Measurements from ENCODE around the gene TNS3.
"Not testable (repeated sequence)": the region's sequence is repeated elsewhere in the genome, so short reads cannot be mapped to it uniquely, and the experiment has no call there.

The TNS3 gene

DNA sequence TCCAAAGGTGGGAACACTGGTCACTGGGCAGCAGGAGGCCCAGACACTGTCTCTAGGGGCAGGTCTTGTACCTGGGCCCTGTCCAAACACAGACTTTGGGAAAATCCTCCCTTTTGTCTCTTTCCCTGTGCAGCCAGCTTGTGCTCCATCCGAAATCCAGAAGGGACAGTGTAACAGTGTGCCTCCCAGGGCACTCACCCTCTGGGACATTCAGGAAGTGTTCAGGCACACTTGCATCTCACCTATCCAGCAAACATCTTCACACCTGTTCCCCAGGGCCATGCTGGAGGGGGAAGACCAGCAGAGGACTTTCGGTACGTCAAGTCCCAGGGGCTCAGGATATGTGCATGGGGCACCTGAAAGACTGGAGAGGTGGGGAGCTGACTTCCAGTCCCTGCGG is 38.9 kb downstream of the TNS3 start:
- TF ChIP-seq, protein P1, sequence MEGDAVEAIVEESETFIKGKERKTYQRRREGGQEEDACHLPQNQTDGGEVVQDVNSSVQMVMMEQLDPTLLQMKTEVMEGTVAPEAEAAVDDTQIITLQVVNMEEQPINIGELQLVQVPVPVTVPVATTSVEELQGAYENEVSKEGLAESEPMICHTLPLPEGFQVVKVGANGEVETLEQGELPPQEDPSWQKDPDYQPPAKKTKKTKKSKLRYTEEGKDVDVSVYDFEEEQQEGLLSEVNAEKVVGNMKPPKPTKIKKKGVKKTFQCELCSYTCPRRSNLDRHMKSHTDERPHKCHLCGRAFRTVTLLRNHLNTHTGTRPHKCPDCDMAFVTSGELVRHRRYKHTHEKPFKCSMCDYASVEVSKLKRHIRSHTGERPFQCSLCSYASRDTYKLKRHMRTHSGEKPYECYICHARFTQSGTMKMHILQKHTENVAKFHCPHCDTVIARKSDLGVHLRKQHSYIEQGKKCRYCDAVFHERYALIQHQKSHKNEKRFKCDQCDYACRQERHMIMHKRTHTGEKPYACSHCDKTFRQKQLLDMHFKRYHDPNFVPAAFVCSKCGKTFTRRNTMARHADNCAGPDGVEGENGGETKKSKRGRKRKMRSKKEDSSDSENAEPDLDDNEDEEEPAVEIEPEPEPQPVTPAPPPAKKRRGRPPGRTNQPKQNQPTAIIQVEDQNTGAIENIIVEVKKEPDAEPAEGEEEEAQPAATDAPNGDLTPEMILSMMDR (IDR thresholded peaks at IDR 0.05) = no peak
- Mint-ChIP-seq H3K27me3 (ENCODE audit: low read depth, poor library complexity) (peaks cover 10% of the 10 kb centered on the region), H3K9me3 (no peaks in the 10 kb centered on the region), H3K27ac (no peak overlapping the region), H3K4me3 (no peak overlapping the region), H3K4me1 (peaks cover 56% of the 10 kb centered on the region), H3K36me3 (ENCODE audit: low read depth) (no peaks in the 10 kb centered on the region)
- DNase-seq = no peak

DNA sequence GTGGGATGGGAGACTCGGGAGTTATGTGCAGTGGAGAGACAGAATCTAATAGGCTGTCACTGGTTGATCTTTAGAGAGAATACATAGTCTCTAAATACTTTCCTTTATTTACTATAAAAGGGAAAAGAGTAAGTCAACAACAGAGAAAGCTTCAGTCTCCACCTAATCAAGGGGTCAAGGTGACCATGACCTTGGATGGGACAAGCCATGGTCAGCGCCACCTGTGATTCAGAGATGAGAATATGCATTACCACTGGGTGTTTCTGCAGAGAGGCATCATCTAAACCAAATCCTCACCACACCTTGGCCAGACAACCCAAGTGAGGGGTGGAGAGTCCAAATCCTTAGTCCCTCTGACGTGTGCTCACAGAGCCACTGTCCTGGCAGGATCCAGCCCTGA is 39.9 kb downstream of the TNS3 start:
- TF ChIP-seq, protein P1 (IDR thresholded peaks at IDR 0.05) = no peak
- Mint-ChIP-seq H3K36me3 (ENCODE audit: low read depth) (no peaks in the 10 kb centered on the region), H3K4me3 (no peak overlapping the region), H3K9me3 (no peaks in the 10 kb centered on the region), H3K27me3 (ENCODE audit: low read depth, poor library complexity) (peaks cover 10% of the 10 kb centered on the region), H3K27ac (no peak overlapping the region), H3K4me1 (peaks cover 62% of the 10 kb centered on the region)
- DNase-seq = no peak

DNA sequence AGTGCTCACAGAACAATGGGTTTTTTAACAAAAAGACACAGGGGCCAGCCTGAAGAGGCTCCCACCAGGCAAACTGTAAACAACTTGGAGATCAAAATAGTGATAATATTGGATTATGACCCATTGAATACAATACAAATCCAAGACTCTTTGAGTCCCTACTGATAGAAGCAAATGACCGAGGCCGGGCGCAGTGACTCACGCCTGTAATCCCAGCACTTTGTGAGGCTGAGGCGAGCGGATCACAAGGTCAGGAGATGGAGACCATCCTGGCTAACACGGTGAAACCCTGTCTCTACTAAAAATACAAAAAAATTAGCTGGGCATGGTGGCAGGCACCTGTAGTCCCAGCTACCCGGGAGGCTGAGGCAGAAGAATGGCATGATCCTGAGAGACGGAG is 40.4 kb downstream of the TNS3 start:
- peaks cover 59% of the 10 kb centered on the region for H3K4me1 Mint-ChIP-seq
- DNase-seq; H3K27ac Mint-ChIP-seq; H3K36me3 Mint-ChIP-seq (ENCODE audit: low read depth); H3K9me3 Mint-ChIP-seq; H3K4me3 Mint-ChIP-seq; H3K27me3 Mint-ChIP-seq (ENCODE audit: low read depth, poor library complexity): not testable (repeated sequence)

DNA sequence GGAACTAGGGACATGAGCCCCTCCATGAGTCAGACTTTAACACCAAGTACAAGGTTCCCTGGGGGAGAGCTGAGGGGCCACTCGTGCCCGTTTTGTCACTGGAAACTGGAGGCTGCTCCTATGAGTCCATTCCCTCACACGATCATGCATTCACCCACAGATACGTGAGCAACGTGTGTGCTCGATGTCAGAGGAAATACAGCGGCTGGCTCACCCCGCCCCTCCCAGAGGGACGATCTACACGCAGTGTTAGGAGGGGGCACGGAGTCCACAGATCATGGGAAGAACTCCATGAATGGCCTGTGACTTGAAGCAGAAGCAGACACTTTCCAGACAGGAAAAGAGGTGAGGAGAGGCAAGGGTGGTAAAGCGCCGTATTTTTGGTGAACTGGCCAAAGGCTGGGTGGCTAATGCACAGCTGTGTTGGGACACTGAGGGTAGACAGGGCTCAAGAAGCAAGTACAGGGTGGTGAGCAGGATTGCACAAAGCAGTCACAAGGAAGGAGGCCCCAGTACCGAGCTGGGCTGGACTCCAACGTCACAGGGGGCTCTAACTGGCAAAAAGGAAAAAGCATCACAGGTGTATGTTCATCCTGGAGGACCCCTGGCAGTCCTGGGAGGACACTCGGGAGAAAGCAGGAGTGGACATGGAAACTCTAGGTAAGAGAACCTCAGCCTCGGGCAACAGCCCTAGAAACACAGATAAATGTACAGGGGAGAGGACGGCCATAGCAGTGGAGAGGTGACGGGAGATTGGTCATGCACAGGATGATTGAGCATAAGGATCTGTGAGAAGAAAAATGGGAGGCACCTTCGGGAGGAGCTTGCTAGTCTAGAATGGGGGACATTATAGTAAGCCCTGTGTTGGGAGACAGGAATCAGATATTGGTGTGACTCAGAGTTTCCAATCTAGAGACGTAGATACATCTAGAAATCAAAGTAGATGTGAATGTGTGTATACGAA is 41.2 kb downstream of the TNS3 start:
- H3K4me1 Mint-ChIP-seq = peaks cover 68% of the 10 kb centered on the region
- H3K9me3 Mint-ChIP-seq = no peaks in the 10 kb centered on the region
- TF ChIP-seq, protein P1 (IDR thresholded peaks at IDR 0.05) = no peak
- no peaks in the 10 kb centered on the region for H3K36me3 Mint-ChIP-seq (ENCODE audit: low read depth)
- no peak overlapping the region for H3K27ac Mint-ChIP-seq
- H3K27me3 Mint-ChIP-seq (ENCODE audit: low read depth, poor library complexity) = peaks cover 10% of the 10 kb centered on the region
- DNase-seq = no peak
- no peak overlapping the region for H3K4me3 Mint-ChIP-seq

DNA sequence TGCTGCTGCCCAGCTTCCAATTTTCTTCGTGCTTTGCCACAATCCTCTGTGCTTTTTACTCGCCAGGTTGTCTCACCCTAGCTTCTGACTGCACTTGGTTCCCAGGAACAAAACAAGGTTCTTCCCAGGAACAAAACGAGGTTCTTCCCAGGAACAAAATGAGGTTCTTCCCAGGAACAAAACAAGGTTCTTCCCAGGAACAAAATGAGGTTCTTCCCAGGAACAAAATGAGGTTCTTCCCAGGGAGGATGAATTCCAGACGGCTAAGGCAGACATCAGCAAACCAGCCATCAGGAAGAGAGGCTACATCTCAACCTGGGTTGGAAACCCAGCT is 41.9 kb downstream of the TNS3 start:
- Mint-ChIP-seq H3K4me3 (no peak overlapping the region), H3K27ac (peak overlapping the region; percentile 73), H3K4me1 (peaks cover 74% of the 10 kb centered on the region), H3K27me3 (ENCODE audit: low read depth, poor library complexity) (peaks cover 9% of the 10 kb centered on the region), H3K9me3 (no peaks in the 10 kb centered on the region), H3K36me3 (ENCODE audit: low read depth) (no peaks in the 10 kb centered on the region)
- TF ChIP-seq, protein P1 (IDR thresholded peaks at IDR 0.05) = no peak
- no peak for DNase-seq

DNA sequence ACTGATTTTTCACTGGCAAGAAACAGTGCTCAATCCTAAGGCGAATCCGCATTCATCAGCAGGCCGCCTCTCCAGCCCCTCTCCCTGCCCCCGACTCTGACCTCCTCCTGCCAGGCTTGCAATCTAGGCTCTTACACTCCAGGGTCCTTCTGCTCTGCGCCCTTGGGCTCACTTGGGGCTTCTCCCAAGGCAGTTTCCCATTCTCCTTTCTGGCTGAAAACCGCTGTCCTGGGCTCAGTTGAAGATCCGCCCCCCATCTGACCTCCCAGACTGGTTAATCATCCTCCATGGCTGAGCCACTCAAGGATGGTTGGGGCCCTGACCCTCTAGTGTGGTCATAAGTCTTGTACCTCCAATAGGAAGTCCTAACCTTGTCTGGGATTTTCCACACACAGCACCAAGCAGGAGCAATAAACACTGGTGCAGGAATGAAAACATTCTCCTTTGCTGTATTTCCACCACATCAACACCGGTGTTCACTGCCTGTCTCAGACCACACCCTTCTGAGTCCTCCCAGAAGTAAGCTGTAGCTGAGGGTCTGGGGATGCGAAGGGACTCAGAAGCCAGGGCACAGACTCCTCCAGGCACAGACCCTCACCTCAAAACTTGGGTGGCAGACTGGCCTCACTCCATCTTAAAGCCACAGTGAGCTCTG is 42.4 kb downstream of the TNS3 start:
- Mint-ChIP-seq H3K9me3 (no peaks in the 10 kb centered on the region), H3K27me3 (ENCODE audit: low read depth, poor library complexity) (peaks cover 6% of the 10 kb centered on the region), H3K4me1 (peaks cover 78% of the 10 kb centered on the region), H3K36me3 (ENCODE audit: low read depth) (no peaks in the 10 kb centered on the region), H3K27ac (peak overlapping the region; percentile 73), H3K4me3 (peak overlapping the region; percentile 61)
- DNase-seq = peak; percentile 25
- TF ChIP-seq, protein P1 (IDR thresholded peaks at IDR 0.05) = no peak

Data from nephron progenitor cell (in vitro differentiated cells).